ENCODE measurements around the gene NOC2L. TPM values are rescaled to one million over a fixed set of nuclear protein-coding genes. Genes with fewer than 3 reads are reported as not detected.

The NOC2L gene
- total RNA-seq, 2 experiments from 2014 or later, result 50.2 to 52.0 TPM

GRCh38 chr1:999725-1000356 is 40.8 kb upstream of the NOC2L start, which contains the start of gene HES4:
TSS of gene HES4 (minus strand) at chr1:1000097. CDS start at chr1:999973, 124 bp downstream.
- H3K4me1 Mint-ChIP-seq (ENCODE audit: low read depth), result peaks cover 23% of the 10 kb centered on the region
- ATAC-seq (ENCODE audit: poor library complexity) (peak; percentile 60), DNase-seq (peak in 12 of 14 experiments; percentile 35 to 84 (median 61))
- peak within 1 kb of the TSS; percentile 87 for H3K4me3 Mint-ChIP-seq
- Histone ChIP-seq H3K4me1 (ENCODE audit: insufficient read depth, low read length) (peaks cover 50% of the 10 kb centered on the region), H3K9me3 (ENCODE audit: control insufficient read depth in 1 of 2, insufficient read depth in 1 of 2, low read length in 2 of 2) (peaks cover 0 to 16% of the 10 kb centered on the region in 2 experiments), H3K27me3 (ENCODE audit: control insufficient read depth in 1 of 2, insufficient read depth in 2 of 2, low read length in 2 of 2) (peaks cover 54 to 64% of the 10 kb centered on the region in 2 experiments), H3K36me3 (ENCODE audit: insufficient read depth, low read length) (no peaks in the 10 kb centered on the region), H3K27ac (ENCODE audit: low read depth in 1 of 2, low read length in 2 of 2) (no peak within 1 kb of the TSS), H3K4me3 (ENCODE audit: low read length) (peak within 1 kb of the TSS; percentile 47)
- peaks cover 54% of the 10 kb centered on the region for H3K27me3 Mint-ChIP-seq
- intact Hi-C loops (cut with DNase I, micrococcal nuclease), result no loop called here
- H3K9me3 Mint-ChIP-seq, result no peaks in the 10 kb centered on the region
- ChIA-PET POLR2A (interaction anchor here (1.8 kb wide), 1 partner anchor 14 kb away, joined by 6 read pairs; the partner anchor contains the start of gene ISG15), CTCF (interaction anchor here (1.1 kb wide), 1 partner anchor 19 kb away, joined by 3 read pairs; no protein-coding TSS in a partner anchor)
- no peak for TF ChIP-seq CTCF (IDR thresholded peaks at IDR 0.05)
- peaks cover 4% of the 10 kb centered on the region for H3K36me3 Mint-ChIP-seq (ENCODE audit: low read depth)
- peak within 1 kb of the TSS; percentile 94 for H3K27ac Mint-ChIP-seq

- Mint-ChIP-seq H3K4me1 (ENCODE audit: low read depth) (peaks cover 18% of the 10 kb centered on the region), H3K27me3 (peaks cover 49% of the 10 kb centered on the region), H3K36me3 (ENCODE audit: low read depth) (peaks cover 4% of the 10 kb centered on the region), H3K27ac (no peak overlapping the region), H3K9me3 (no peaks in the 10 kb centered on the region), H3K4me3 (peak overlapping the region; percentile 66)
- Histone ChIP-seq H3K27ac (ENCODE audit: low read depth in 1 of 2, low read length in 2 of 2) (no peak overlapping the region), H3K4me1 (ENCODE audit: insufficient read depth, low read length) (peaks cover 44% of the 10 kb centered on the region), H3K9me3 (ENCODE audit: control insufficient read depth in 1 of 2, insufficient read depth in 1 of 2, low read length in 2 of 2) (peaks cover 0 to 16% of the 10 kb centered on the region in 2 experiments), H3K27me3 (ENCODE audit: control insufficient read depth in 1 of 2, insufficient read depth in 2 of 2, low read length in 2 of 2) (peaks cover 47 to 58% of the 10 kb centered on the region in 2 experiments), H3K36me3 (ENCODE audit: insufficient read depth, low read length) (no peaks in the 10 kb centered on the region), H3K4me3 (ENCODE audit: low read length) (peak overlapping the region; percentile 25)
- ATAC-seq (ENCODE audit: poor library complexity) (peak; percentile 45), DNase-seq (peak in 4 of 14 experiments; percentile 23 to 74 (median 50))
- ChIA-PET CTCF (interaction anchor here (1.1 kb wide), 1 partner anchor 20 kb away, joined by 3 read pairs; no protein-coding TSS in a partner anchor), POLR2A (interaction anchor here (1.2 to 1.8 kb wide), 2 partner anchors 14 to 20 kb away, joined by 3 to 6 read pairs; partner anchors contain the start of gene ISG15)
- TF ChIP-seq CTCF (IDR thresholded peaks at IDR 0.05), result no peak
- intact Hi-C loops (cut with DNase I, micrococcal nuclease), result no loop called here
Observed at GRCh38 chr1:998995-999724, 40.1 kb upstream of the NOC2L start.

- intact Hi-C loops (cut with DNase I, micrococcal nuclease), result no loop called here
- ATAC-seq (ENCODE audit: poor library complexity) (no peak), DNase-seq (peak in 1 of 14 experiments; percentile 36)
- H3K27me3 ChIP-seq (ENCODE audit: control insufficient read depth in 1 of 2, insufficient read depth in 2 of 2, low read length in 2 of 2), result peaks cover 42 to 53% of the 10 kb centered on the region in 2 experiments
- no peak overlapping the region for H3K4me3 ChIP-seq (ENCODE audit: low read length)
- Mint-ChIP-seq H3K9me3 (no peaks in the 10 kb centered on the region), H3K27me3 (peaks cover 44% of the 10 kb centered on the region), H3K4me3 (peak overlapping the region; percentile 48), H3K36me3 (ENCODE audit: low read depth) (peaks cover 4% of the 10 kb centered on the region), H3K4me1 (ENCODE audit: low read depth) (peaks cover 18% of the 10 kb centered on the region), H3K27ac (no peak overlapping the region)
- peaks cover 0 to 16% of the 10 kb centered on the region in 2 experiments for H3K9me3 ChIP-seq (ENCODE audit: control insufficient read depth in 1 of 2, insufficient read depth in 1 of 2, low read length in 2 of 2)
- peaks cover 44% of the 10 kb centered on the region for H3K4me1 ChIP-seq (ENCODE audit: insufficient read depth, low read length)
- no peaks in the 10 kb centered on the region for H3K36me3 ChIP-seq (ENCODE audit: insufficient read depth, low read length)
- H3K27ac ChIP-seq (ENCODE audit: low read depth in 1 of 2, low read length in 2 of 2), result no peak overlapping the region
- ChIA-PET POLR2A (interaction anchor here (1.2 to 1.8 kb wide), 2 partner anchors 15 to 21 kb away, joined by 3 to 6 read pairs; partner anchors contain the start of gene ISG15), CTCF (no interaction called here)
- no peak for TF ChIP-seq CTCF (IDR thresholded peaks at IDR 0.05)
Observed at GRCh38 chr1:998745-998994, 39.6 kb upstream of the NOC2L start.
